Neural cell (in vitro differentiated cells): ENCODE data around the gene MYOG. TPM values are rescaled to one million over a fixed set of nuclear protein-coding genes. Genes with fewer than 3 reads are reported as not detected.

ENCODE experiments used
- H2AFZ ChIP-seq: fragments of 200-600, 300-800 bp; sonication (generic), shearing (Covaris generic); 2 replicates; pipeline ENCODE4 v1.6.0; 2014; ENCODE audit warnings: low read depth, mild to moderate bottlenecking, antibody characterized with exemption, low read length, moderate library complexity
- H3F3A ChIP-seq: fragments of 200-600 bp; shearing (Covaris generic); 2 replicates; pipeline ENCODE4 v1.6.1; 2016; ENCODE audit warnings: mild to moderate bottlenecking, moderate library complexity, mixed read lengths, antibody characterized with exemption, low read length; ENCODE audit not compliant: insufficient read depth, poor library complexity, severe bottlenecking
- H3K27ac ChIP-seq: fragments of 200-600, 300-800 bp; sonication (generic), shearing (Covaris generic); 2 replicates; pipeline ENCODE4 v1.5.1; 2014; ENCODE audit warnings: mild to moderate bottlenecking, low read length, moderate library complexity
- H3K27me3 ChIP-seq: fragments of 300-800, 200-600 bp; sonication (generic), shearing (Covaris generic); 2 replicates; pipeline ENCODE4 v1.6.0; 2014; ENCODE audit warnings: mild to moderate bottlenecking, low read depth, low read length, moderate library complexity; ENCODE audit not compliant: insufficient read depth
- H3K36me3 ChIP-seq: fragments of 300-800, 200-600 bp; sonication (generic), shearing (Covaris generic); 2 replicates; pipeline ENCODE4 v1.5.1; 2014; ENCODE audit warnings: mild to moderate bottlenecking, antibody characterized with exemption, low read length, moderate library complexity; ENCODE audit not compliant: insufficient read depth
- H3K4me2 ChIP-seq: fragments of 300-800, 200-600 bp; sonication (generic), shearing (Covaris generic); 2 replicates; pipeline ENCODE4 v1.6.0; 2014; ENCODE audit warnings: mild to moderate bottlenecking, low read length
- H3K4me3 ChIP-seq: fragments of 300-800, 200-600 bp; sonication (generic), shearing (Covaris generic); 2 replicates; pipeline ENCODE4 v1.5.1; 2014; ENCODE audit warnings: mild to moderate bottlenecking, low read length, moderate library complexity
- H3K79me2 ChIP-seq: fragments of 200-600 bp; shearing (Covaris generic); replicated peaks from 2 replicates; pipeline ENCODE4 v1.6.0; 2014; ENCODE audit warnings: mild to moderate bottlenecking, low read length, moderate library complexity; ENCODE audit not compliant: insufficient read depth
- H3K9ac ChIP-seq: fragments of 300-800, 200-600 bp; sonication (generic), shearing (Covaris generic); 2 replicates; pipeline ENCODE4 v1.6.1; 2016; ENCODE audit warnings: mild to moderate bottlenecking, low read length, mixed read lengths
- H3K9me2 ChIP-seq: fragments of 200-600 bp; shearing (Covaris generic); 2 replicates; pipeline ENCODE4 v1.6.1; 2016; ENCODE audit warnings: mild to moderate bottlenecking, low read length, mixed read lengths; ENCODE audit not compliant: insufficient read depth
- H3K9me3 ChIP-seq: fragments of 200-600, 300-800 bp; sonication (generic), shearing (Covaris generic); 2 replicates; pipeline ENCODE4 v1.6.1; 2016; ENCODE audit warnings: mild to moderate bottlenecking, mixed run types, low read length, moderate library complexity, mixed read lengths
- H4K20me1 ChIP-seq: fragments of 200-600 bp; shearing (Covaris generic); 2 replicates; pipeline ENCODE4 v1.6.1; 2016; ENCODE audit warnings: mild to moderate bottlenecking, mixed run types; ENCODE audit not compliant: insufficient read depth
- CTCF ChIP-seq: fragments of 450-650 bp; IDR thresholded peaks from 2 replicates; pipeline ENCODE4 v1.5.1; 2014; ENCODE audit warnings: antibody characterized with exemption, mild to moderate bottlenecking, moderate library complexity; ENCODE audit not compliant: poor library complexity, severe bottlenecking
- EP300 ChIP-seq: fragments of 450-650 bp; conservative IDR thresholded peaks from 2 replicates; pipeline ENCODE4 v1.6.1; 2014; ENCODE audit warnings: antibody characterized with exemption, mild to moderate bottlenecking, moderate library complexity; ENCODE audit not compliant: poor library complexity, severe bottlenecking
- EZH2 ChIP-seq: fragments of 200-600, 300-800 bp; shearing (Covaris generic), sonication (generic); IDR thresholded peaks from 2 replicates; pipeline ENCODE4 v1.6.1; 2014; ENCODE audit warnings: antibody characterized with exemption, low read length, borderline replicate concordance, mild to moderate bottlenecking; ENCODE audit not compliant: insufficient read depth, poor library complexity, severe bottlenecking
- MXI1 ChIP-seq: fragments of 450-650 bp; conservative IDR thresholded peaks from 2 replicates; pipeline ENCODE4 v1.6.1; 2014; ENCODE audit warnings: antibody characterized with exemption, mild to moderate bottlenecking; ENCODE audit not compliant: poor library complexity, severe bottlenecking
- POLR2AphosphoS5 ChIP-seq: IDR thresholded peaks from 2 replicates; pipeline ENCODE4 v1.6.1; 2012
- RAD21 ChIP-seq: fragments of 450-650 bp; conservative IDR thresholded peaks from 2 replicates; pipeline ENCODE4 v1.6.1; 2014; ENCODE audit warnings: antibody characterized with exemption, mild to moderate bottlenecking, moderate library complexity
- REST ChIP-seq: IDR thresholded peaks from 2 replicates; pipeline ENCODE4 v1.6.1; 2012; ENCODE audit warnings: borderline replicate concordance
- SMC3 ChIP-seq: fragments of 450-650 bp; conservative IDR thresholded peaks from 2 replicates; pipeline ENCODE4 v1.6.1; 2014; ENCODE audit warnings: antibody characterized with exemption, mild to moderate bottlenecking, moderate library complexity; ENCODE audit not compliant: poor library complexity
- TAF1 ChIP-seq: IDR thresholded peaks from 2 replicates; pipeline ENCODE4 v1.6.1; 2012; ENCODE audit warnings: low read depth
- polyA plus RNA-seq: library from polyadenylated mRNA; depleted of rRNA; stranded (reverse); fragments of >200 nt; gene quantifications from 2 replicates; pipeline ENCODE4 v1.2.3, GENCODE V29; 2014

The MYOG gene
- polyA plus RNA-seq, 1 donor from 2014 or later, result not detected

DNA sequence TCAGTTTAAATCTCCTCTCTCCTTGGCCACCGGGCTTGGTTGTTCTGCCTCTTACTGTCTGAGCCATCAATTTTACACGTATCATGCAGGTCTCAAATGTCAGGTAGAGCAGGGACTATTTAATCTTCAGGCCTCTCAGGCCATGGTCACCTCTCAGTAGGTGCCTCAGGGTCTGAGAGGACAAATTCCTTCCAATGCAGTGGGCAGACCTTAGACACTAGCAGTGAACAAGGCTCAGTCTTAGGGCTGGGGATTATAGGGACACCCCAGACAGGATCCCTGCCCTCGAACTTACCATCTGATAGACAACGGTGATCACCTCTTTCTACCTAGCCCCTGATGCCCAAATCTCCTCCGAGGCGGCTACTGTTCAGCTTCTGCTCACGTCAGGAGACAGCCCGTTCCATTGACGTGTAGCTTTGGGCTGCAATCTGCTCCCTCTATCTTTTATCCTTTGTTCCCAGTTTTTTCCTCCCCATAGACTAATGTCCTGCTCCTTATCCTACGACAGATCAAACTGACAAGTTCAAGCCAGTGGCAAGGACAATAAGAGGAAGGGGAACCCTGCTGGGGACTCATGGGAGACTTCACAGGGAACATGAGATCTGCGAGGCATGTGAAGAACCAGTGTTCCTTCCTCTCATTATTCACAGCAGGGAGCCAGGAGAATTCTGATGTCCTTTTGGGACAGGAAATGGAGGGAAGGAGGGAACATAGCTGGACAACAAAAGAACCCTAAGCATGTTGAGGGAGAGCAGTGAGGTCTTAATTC lies 1.4 kb upstream of the MYOG start:
- Histone ChIP-seq H3K27me3 (no peaks in the 10 kb centered on the region), H3K9me3 (no peaks in the 10 kb centered on the region), H3K4me2 (no peak overlapping the region), H3K4me3 (no peak overlapping the region), H2AFZ (no peak overlapping the region), H3K79me2 (no peaks in the 10 kb centered on the region), H4K20me1 (no peaks in the 10 kb centered on the region), H3F3A (no peaks in the 10 kb centered on the region), H3K9ac (no peak overlapping the region), H3K36me3 (no peaks in the 10 kb centered on the region), H3K9me2 (no peaks in the 10 kb centered on the region), H3K27ac (no peak overlapping the region)
- TF ChIP-seq EZH2, result no peak
- no peak for TF ChIP-seq CTCF
- no peak for TF ChIP-seq TAF1
- no peak for TF ChIP-seq MXI1
- TF ChIP-seq EP300, result no peak
- TF ChIP-seq REST, result no peak
- TF ChIP-seq RAD21, result no peak
- TF ChIP-seq POLR2AphosphoS5, result no peak
- no peak for TF ChIP-seq SMC3

DNA sequence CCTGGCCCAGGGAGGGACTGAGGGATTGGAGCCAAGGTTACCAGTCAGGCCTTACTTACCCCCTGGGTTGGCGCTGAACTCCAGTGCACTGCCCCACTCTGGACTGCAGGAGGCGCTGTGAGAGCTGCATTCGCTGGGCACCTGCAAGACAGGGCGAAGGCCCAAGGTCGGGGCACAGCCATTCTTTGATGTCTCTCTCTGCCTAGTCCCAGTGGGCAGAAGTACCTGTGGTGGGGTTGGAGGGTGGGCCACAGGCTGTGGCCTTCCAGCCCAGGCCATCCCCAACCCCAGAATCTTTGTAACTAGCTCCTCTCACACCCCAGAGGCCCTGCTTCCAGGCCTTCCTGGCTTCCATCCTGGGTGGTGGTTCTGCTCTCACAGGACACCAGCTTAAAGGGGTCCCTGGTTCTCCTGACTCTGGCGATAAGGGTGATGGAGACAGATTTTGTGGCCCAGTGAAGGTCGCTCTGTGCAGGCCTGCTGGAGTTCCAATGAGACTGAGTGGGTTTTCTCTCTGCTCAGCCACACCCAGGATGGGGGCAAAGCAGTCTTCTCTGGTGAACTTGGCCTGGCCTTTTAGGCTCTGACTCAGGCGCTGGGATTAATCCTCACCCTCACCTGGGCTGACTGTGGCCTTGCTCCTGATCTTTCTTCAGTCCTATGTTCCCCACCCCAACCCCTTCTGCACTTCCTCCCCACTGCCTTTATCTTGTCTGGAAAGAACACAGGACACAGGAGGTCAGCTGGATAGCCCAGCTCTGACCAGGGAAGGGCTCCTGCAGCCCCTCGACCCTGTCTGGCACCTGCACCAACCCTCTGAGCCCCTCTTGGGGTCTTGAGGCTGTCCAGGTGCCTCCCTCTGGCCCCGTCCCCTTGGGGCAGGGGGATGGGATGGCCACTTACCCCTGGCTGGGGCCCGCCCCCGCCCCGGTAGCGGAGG lies 954 bp downstream of the MYOG start:
- H3K4me3 ChIP-seq, result no peak overlapping the region
- H3K4me2 ChIP-seq, result no peak overlapping the region
- no peak overlapping the region for H3K27ac ChIP-seq
- no peaks in the 10 kb centered on the region for H3K9me2 ChIP-seq
- H3K27me3 ChIP-seq, result no peaks in the 10 kb centered on the region
- H4K20me1 ChIP-seq, result no peaks in the 10 kb centered on the region
- TF ChIP-seq REST, result no peak
- no peak for TF ChIP-seq RAD21
- TF ChIP-seq EZH2, result no peak
- TF ChIP-seq POLR2AphosphoS5, result no peak
- no peak for TF ChIP-seq SMC3
- TF ChIP-seq EP300, result no peak
- TF ChIP-seq CTCF, result no peak
- no peaks in the 10 kb centered on the region for H3K9me3 ChIP-seq
- no peak overlapping the region for H3K9ac ChIP-seq
- no peaks in the 10 kb centered on the region for H3K36me3 ChIP-seq
- no peaks in the 10 kb centered on the region for H3F3A ChIP-seq
- H3K79me2 ChIP-seq, result no peaks in the 10 kb centered on the region
- no peak overlapping the region for H2AFZ ChIP-seq
